Measurements from ENCODE around the gene ATP9A.
A peak's percentile ranks its signal among the peaks of the same experiment; 100 is the strongest.

Gene ATP9A

GRCh38 chr20:51610761-51611624 is 157.2 kb downstream of the ATP9A start:
- peak; percentile 33 for FAIRE-seq
- no peak for DNase-seq (ENCODE audit: insufficient read length, low spot score)

- FAIRE-seq: peak; percentile 90
- no peak for DNase-seq (ENCODE audit: insufficient read length, low spot score)
Observed at GRCh38 chr20:51610111-51610510, 158.1 kb downstream of the ATP9A start.

GRCh38 chr20:51609251-51609650 is 158.9 kb downstream of the ATP9A start:
- peak; percentile 9 for FAIRE-seq

GRCh38 chr20:51608061-51608460 is 160.1 kb downstream of the ATP9A start:
- no peak for DNase-seq (ENCODE audit: insufficient read length, low spot score)
- no peak for FAIRE-seq

More at GRCh38 chr20:51609251-51609650, 158.9 kb downstream of the ATP9A start:
- DNase-seq (ENCODE audit: insufficient read length, low spot score): no peak

GRCh38 chr20:51607170-51607569 is 161.0 kb downstream of the ATP9A start:
- DNase-seq (ENCODE audit: insufficient read length, low spot score): no peak
- FAIRE-seq: peak; percentile 23

GRCh38 chr20:51604851-51605250 is 163.3 kb downstream of the ATP9A start:
- no peak for DNase-seq (ENCODE audit: insufficient read length, low spot score)

GRCh38 chr20:51602131-51602530 is 166.1 kb downstream of the ATP9A start:
- FAIRE-seq (no peak), DNase-seq (ENCODE audit: insufficient read length, low spot score) (no peak)

More at GRCh38 chr20:51604851-51605250, 163.3 kb downstream of the ATP9A start:
- peak; percentile 16 for FAIRE-seq

- no peak for FAIRE-seq
- no peak for DNase-seq (ENCODE audit: insufficient read length, low spot score)
Observed at GRCh38 chr20:51600950-51601349, 167.2 kb downstream of the ATP9A start.

GRCh38 chr20:51600016-51600420 is 168.2 kb downstream of the ATP9A start:
- no peak for FAIRE-seq

GRCh38 chr20:51598556-51598955 is 169.6 kb downstream of the ATP9A start:
- DNase-seq (ENCODE audit: insufficient read length, low spot score) (no peak), FAIRE-seq (peak; percentile 58)

More at GRCh38 chr20:51600016-51600420, 168.2 kb downstream of the ATP9A start:
- DNase-seq (ENCODE audit: insufficient read length, low spot score): no peak

- DNase-seq (ENCODE audit: insufficient read length, low spot score) (no peak), FAIRE-seq (peak; percentile 9)
Observed at GRCh38 chr20:51597389-51598231, 170.6 kb downstream of the ATP9A start.

- FAIRE-seq (no peak), DNase-seq (ENCODE audit: insufficient read length, low spot score) (no peak)
Observed at GRCh38 chr20:51596668-51597388, 171.4 kb downstream of the ATP9A start.

GRCh38 chr20:51595744-51596143 is 172.4 kb downstream of the ATP9A start:
- no peak for DNase-seq (ENCODE audit: insufficient read length, low spot score)
- FAIRE-seq: no peak

- peak; percentile 99 for DNase-seq (ENCODE audit: insufficient read length, low spot score)
- FAIRE-seq: peak; percentile 95
Observed at GRCh38 chr20:51595058-51595532, 173.1 kb downstream of the ATP9A start.

GRCh38 chr20:51594236-51595057 is 173.7 kb downstream of the ATP9A start:
- no peak for FAIRE-seq
- no peak for DNase-seq (ENCODE audit: insufficient read length, low spot score)

- DNase-seq (ENCODE audit: insufficient read length, low spot score): no peak
Observed at GRCh38 chr20:51593584-51593983, 174.6 kb downstream of the ATP9A start.

GRCh38 chr20:51592564-51592963 is 175.6 kb downstream of the ATP9A start:
- FAIRE-seq: no peak
- DNase-seq (ENCODE audit: insufficient read length, low spot score): no peak

More at GRCh38 chr20:51593584-51593983, 174.6 kb downstream of the ATP9A start:
- peak; percentile 70 for FAIRE-seq

GRCh38 chr20:51591871-51592270 is 176.3 kb downstream of the ATP9A start:
- FAIRE-seq (no peak), DNase-seq (ENCODE audit: insufficient read length, low spot score) (no peak)

GRCh38 chr20:51588762-51589161 is 179.4 kb downstream of the ATP9A start:
- DNase-seq (ENCODE audit: insufficient read length, low spot score) (no peak), FAIRE-seq (no peak)

GRCh38 chr20:51587145-51587544 is 181.0 kb downstream of the ATP9A start:
- peak; percentile 81 for FAIRE-seq
- DNase-seq (ENCODE audit: insufficient read length, low spot score): no peak
